DMS153 treated with DMSO at 0.1 percent for 48 hours (cell line): ENCODE measurements around the gene LRFN2.

ENCODE experiments used
- DNase-seq: peaks from one replicate; lab custom pipeline; 2025; ENCODE audit not compliant: unreplicated experiment; lab: John Stamatoyannopoulos, UW

LRFN2 gene

DNA sequence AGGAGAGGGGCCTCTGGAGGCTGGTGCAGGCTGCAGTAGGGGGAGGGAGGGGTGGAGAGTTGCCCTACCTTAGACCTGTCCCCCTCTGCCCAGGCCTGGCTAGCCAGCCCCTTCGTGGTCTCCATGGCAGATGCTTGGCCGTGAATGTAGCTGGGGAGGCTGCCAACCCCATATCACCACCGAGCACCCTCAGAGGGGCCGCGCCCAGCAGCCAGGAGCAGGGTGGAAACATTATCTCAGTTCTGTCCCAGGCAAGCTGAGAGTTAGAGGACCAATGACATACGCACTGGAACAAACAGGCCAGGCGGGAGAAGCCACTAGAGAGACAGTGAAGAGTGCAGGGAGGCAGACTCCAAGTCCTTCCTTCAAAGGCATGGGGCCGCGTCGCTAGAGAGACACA, 66.5 kb downstream of the LRFN2 start:
- DNase-seq, result no peak

DNA sequence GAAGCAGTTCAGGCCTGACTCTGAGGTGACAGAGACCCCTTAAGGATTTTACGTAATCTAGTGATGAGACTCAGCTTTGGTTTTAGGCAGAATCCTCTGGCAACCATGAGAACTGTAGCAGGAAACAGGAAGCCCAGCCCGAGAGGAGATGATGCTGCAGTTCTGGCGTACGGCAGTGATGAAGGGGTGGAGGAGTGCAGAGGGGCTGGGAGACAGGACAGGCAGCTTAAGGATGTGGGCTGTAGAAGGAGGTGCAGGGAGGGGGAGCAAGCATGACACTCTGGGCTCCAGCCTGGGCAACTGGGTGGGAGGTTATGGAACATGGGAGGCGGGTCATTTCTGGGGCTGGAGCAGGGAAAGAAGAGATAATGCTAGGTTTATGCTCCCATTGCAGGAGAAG, 67.1 kb downstream of the LRFN2 start:
- DNase-seq, result no peak

DNA sequence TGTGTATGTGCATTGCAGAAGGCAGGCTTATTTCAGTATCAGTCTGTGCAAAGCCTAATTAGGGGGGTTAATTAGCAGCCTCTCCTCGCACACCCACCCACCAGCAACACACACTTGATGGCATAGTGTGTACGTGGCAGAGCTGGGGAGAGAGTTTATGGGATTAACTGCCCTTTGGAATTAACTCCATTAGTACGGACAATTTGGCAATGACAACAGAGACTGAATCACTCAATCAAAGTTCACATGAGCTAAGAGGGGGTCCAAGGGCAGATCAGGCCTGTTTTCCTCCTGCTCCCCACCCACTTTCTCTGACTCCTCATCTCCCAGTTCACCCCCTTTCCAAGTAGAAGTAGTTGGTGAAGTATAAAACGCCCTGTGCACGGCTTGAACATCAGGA, 69.5 kb downstream of the LRFN2 start:
- DNase-seq, result no peak

DNA sequence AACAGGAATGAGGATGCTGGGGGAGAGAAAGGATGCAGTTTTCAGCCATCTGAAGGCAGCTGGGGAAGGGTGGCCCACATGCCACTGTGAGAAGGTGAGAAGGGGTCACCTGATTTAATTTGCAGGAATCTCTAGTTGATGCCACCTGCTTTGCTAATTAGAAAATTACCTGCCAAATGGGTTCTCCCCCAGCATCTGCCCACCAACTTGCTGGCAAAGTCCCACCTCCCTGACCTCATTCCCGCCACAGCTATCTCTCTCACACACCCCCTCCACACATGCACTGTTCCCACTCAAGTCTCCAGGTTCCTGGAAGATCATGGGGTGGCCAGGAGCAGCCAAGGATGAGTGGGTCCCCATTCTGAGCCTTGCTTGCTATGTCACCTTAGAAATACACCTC, 70.7 kb downstream of the LRFN2 start:
- no peak for DNase-seq

DNA sequence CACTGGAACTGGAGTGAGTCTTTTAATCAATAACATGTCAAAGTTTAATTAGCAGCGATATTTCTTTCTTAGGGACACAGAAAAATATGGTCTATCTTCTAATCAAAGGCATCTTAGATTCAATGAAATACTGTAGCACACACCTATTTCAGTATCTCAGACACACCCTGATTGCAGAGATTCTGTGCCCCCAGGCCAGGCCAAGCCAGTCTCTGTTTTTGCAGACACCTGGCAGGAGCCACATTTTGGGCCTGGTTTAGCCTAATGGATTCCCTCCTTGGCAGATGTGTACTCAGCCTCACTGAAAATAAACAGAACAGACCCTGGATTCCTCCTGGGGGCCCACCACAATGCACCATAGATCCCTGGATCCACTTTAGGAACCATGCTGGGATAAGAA, 74.8 kb downstream of the LRFN2 start:
- DNase-seq, result no peak

DNA sequence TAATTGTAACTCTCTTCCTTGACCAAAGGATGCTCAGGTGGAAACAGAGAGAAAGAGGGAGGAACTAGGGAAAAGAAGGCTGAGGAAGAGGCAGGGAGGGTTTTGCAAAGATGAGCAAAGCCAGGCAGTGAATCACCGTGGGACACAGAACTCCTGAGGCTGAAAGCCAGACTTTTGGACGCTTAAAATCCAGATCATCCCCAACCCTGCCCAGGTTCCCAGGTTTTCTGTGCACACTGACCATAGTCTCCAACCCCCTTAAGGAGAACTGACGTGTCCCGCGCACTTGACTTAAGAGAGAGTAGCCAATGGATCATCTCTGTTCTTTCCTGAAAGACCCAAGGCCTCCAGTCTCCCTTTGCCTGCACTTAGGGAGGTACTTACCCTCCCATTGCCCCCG, 75.3 kb downstream of the LRFN2 start:
- no peak for DNase-seq

DNA sequence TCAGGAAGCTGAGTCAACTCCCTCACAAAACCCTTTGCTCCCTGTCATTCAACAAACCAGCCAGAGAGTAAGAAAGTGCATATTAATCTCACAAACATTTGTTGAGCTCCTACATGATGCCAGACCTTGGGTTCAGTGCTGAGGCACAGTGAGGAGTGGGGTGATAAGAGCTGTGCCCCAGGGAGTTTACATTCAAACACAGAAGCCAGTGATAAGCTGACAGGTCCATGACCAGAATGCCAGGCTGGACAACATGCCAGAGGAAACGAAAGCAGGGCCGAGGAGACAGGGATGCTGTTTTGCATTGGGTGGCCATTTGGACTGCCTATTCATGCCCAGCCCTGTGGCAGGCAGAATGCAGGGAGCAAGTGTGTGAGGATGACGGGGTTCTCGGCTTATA, 76.7 kb downstream of the LRFN2 start:
- DNase-seq, result no peak

DNA sequence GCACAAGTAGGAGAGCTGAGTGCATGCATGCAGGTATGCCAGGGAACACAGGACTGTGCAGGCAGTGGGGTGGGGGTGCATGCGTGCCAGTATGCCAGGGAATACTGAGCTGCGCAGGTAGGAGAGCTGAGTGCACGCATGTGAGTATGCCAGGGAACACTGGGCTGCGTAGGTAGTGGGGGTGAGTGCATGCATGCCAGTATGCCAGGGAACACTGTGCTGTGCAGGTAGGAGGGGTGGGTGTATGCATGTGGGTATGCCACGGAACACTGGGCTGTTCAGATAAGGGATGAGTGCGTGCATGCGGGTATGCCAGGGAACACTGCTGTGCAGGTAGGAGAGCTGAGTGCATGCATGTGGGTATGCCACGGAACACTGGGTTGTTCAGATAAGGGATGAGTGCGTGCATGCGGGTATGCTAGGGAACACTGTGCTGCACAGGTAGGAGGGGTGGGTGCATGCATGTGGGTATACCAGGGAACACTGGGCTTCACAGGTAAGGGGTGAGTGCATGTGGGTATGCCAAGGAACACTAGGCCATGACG, 77.4 kb downstream of the LRFN2 start:
- DNase-seq, result no peak

DNA sequence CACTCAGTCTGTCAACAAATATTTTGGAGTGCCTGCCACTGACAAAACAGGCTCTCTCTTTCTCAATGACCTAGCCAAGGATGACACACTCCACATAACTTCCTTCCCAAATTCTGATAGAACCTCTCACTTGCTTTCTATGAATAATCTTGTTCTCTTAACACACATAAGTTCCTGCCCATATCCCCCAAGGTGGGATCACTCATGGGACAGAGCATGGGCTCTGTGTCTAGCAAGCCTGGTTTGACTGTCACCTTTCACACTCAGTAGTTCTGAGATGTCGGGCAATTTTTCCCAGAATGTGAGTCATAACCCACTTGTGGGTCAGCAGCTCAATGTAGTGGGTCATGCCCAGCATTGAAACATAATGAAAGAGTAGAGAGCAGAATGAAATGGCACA, 78.1 kb downstream of the LRFN2 start:
- DNase-seq, result no peak

DNA sequence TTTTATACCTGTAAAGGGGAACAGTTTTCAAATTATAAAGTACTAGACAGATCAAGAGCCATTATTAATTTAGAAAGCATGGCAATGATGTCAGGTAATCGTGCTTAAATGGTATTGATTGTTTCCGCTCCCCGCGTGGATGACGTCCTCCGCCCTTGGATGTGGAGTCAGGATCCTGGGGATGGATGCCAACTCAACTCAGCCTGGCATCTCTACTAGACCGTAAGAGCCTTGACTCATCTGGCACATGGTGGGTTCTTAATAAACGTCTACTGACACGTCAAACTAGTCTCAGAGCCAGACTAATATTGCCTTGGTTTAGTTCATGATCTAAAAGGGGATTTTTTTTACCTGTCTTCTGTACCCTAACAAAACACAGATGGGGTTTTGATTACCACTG, 80.2 kb downstream of the LRFN2 start:
- DNase-seq, result no peak

DNA sequence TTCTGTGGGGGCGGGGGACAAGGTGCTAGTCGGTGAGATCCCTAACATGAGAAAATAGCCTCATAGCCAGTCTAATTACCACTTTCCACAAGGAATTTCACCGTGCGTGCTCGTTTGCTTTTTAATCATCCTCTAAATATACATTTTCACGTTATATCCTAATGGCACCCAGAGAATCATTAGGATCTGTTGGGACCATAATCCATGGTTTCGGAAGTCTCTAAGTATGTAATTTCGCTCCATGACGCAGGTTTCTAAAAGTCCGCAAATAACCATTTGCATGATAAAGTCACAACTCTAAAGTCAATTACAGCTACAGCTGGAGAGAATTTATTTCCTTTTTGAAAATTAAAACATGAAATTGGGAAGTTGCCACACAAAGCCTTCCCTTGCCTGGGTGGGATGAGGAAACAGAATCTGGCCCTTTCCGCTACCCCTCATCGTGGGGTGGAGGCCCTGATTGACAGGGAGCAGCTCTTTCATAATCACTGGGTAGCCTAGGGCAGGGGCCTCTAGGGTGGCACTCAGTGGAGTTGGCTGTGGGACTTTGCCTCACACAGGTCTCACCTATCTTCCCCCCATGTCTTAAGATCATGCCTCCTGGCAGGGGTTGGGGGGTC, 81.9 kb downstream of the LRFN2 start:
- DNase-seq, result no peak

DNA sequence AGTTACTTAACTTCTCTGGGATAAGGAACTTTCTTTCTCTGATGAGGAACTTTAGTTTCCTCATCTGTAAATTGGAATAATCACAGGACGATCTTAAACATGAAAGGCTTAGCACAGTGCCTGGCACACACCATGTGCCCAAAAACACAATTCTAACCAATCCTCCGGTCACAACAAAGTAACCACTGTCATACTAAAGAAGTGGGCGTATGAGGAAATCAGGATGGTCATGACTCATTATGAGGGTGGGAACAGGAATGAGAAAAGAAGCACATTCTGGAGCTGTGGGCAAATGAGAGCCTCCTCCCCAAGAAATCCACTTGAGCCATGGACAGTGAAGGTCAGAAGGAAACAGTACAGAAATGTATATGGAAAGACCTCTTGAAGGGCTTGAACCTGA, 82.9 kb downstream of the LRFN2 start:
- no peak for DNase-seq

DNA sequence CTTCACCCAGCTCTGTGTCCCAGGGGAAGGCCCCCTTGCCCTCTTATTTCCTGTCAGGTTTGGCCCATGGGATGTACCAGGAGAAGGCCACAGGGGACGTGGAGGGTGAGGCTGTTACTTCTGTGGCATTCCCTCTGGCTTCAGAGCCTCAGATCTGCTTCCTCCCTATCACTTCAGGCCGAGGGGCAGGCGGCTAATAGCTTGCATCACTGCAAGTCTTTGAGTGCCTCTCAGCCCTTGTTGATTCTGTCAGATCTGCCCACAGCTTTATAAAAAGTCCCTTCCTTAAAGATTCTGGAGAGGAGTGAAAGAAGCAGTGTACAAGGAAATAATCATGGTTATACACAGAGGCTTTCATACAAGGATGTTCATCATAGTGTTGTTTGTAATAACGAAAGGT, 86.9 kb downstream of the LRFN2 start:
- no peak for DNase-seq

DNA sequence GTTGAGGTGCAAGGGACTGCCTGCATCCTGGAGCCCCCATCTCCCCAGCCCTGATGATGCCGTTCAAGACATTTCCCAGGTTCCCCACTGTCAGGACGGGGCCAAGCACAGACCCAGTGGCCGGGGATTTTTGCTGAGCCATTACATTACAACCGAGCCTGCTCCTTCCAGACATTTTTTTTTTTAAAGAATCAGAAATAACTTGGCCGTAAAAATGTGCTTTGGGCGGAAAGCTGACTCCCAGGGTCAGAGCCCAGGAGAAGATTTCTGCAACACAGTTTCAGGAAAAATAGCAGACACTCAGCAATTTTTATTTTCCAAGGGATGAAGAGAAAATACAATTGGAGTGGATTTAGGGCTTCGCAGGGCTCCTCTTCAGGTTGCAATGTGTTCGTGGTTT, 87.9 kb downstream of the LRFN2 start:
- DNase-seq, result no peak

DNA sequence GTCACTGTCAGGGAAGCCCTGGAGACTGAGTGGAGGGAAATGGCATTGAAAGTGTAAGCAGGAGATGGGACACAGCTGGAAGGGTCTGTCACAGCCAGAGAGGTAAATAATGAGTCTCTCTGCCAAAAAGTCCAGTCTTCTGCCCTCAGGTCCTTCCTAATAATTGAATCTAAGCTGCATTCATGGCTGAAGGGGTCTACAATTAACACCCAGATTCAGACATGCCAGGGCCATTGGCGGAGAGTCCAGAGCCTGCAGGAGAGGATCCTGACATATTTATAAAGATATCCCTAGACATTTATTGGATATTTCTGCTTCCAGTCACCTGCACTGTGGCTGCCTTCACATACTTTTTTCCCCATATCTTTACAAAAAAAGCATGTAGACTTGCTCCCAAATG, 89.0 kb downstream of the LRFN2 start:
- DNase-seq, result no peak

DNA sequence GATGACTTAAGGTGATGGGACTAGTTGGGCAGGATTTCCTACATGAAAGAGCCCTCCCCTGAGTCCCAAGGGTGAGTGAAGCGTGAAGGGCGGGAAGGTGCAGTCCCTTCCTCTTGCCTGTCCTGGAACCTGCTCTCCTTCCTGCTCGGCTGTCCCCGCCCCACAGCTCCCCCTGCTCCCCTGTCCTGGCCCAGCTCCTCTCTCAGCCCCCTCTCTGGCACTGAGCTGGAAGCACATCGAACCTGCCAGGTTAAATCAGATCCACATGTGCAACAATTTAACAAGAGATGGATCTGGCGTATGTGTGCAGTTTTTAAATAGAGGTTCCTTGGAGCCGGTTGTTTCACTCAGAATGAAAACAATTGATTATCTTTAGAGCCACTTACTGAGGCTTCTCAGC, 95.0 kb downstream of the LRFN2 start:
- DNase-seq, result no peak

DNA sequence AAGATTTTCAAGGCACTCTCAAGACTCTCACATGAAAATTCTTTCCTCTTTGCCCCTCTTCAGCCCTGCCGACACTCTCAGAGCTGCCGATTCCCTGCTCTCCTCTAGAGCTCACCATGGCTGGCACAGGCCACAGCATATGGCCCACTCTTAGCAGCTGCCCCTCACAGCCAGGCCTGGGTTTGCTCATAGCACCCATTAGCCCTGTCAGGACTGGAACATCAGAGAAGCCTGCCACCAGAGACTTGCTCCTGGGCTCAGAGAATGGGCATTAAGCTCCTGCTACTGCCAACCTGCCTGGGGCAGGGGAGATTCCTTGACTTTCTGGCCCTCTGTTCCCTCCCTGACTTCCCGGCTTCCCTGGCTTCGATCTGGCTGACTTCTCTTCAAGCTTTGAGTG, 96.7 kb downstream of the LRFN2 start:
- DNase-seq, result no peak

DNA sequence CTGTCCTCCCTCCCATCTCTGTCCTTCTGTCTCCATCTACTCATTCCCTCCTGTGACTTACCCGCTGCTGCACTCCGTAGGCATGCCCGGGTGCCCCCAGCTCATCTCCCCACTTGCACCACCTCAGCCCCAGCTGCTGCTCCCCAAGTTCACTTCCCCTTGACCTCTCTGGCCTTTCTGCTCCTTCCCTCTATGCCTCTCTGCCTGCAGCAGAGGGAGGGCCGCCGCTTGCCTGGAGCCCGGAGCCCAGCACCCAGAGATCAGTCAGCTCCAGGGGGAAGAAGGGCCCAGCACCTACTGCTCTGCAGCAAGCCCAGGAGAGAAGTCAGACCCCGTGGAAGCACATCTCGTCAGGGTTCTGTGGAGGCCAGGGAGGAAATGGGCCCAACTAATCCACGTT, 97.4 kb downstream of the LRFN2 start:
- DNase-seq, result no peak

DNA sequence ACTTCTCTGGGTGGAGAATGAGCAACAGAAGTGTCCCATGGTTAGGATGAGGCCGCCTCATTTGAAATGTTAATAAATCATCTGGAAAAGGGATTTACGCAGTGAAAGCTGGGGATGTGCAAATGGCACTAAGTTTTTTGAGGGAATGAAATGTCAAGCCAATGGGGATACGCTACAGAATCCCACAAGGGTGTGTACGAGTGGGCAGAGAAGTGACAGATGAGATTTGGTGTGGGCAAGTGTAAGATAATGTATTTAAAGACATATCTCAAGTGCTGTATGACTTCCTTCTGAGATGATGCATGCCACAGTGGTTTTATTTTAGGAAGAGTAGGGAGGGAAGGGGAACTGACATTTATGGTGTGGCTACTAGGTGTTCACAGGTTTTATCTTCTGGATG, 100.6 kb downstream of the LRFN2 start:
- no peak for DNase-seq

DNA sequence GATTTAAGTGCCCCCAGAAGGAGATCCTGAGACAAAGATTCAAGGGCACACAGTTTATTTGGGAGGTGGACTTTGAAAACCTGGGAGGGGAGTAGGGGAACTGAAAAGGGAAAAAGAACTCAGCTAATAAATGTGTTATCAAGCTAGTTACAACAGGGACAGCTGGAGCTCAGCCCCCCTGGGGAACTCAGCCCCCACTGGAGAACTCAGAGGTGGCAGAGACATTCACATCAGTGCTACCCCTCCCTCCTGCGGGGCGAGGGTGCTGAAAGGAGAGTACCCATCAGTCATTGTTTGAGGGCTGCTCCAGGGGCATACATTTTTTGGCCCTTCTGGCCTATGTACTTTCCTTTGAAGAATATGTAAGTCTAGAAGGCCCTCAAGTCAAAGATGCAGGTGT, 101.4 kb downstream of the LRFN2 start:
- no peak for DNase-seq

DNA sequence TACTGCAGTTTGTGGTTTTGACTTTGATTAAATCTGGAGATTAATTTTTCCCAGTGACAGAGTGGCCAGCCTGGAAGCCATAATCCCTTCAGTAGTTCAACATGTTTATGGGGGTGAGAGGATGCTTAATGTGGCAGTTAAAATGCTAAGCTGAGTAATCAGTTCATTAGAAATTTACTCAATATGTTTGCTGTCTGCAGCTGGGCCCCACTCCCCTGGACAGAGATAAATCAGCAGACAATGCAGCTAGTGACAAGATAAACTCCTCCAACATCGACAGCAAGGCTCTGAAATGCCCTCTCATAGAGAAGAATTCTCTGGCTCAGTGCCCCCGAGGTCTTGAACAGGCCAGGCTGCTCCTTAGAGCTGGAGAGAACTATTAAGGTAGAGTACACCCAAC, 101.9 kb downstream of the LRFN2 start:
- no peak for DNase-seq

DNA sequence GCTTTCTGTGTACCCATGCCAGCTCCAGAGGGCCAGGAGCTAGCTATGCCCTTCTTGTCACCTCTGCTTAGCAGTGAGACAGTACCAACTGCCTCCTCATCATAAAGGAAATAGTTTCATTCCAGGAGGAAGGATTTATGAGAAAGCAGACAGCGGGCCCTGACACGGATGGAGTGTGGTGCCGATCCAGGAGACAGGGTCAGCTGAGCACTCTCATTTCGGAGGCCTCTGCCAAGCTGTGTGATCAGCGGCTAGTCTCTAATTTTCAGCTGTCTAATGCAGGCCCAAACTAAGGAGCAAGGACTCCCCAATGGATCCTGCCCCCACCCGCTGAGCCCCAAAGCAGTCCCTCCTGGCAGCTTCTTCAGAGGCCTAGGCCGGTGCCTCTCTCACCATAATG, 103.1 kb downstream of the LRFN2 start:
- no peak for DNase-seq

DNA sequence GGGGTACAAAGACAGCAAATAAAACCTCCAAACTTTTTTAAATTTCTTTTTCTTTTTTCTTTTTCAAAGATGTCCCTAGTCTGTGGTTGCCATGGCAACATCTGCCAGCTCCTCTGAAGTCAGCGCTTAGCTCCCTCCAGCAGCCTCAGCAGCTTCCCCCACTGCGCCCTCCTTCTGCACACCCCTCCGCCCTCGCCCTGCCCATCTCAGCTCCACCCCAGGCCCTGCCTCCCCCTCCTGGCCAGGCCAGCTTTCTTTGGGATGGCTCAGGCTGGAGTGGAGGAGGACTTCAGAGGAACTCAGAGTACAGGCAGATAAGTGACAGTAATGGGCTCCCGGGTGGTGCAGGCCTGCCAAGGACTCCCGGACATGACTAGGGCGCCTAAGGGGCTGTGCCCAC, 104.6 kb downstream of the LRFN2 start:
- no peak for DNase-seq

DNA sequence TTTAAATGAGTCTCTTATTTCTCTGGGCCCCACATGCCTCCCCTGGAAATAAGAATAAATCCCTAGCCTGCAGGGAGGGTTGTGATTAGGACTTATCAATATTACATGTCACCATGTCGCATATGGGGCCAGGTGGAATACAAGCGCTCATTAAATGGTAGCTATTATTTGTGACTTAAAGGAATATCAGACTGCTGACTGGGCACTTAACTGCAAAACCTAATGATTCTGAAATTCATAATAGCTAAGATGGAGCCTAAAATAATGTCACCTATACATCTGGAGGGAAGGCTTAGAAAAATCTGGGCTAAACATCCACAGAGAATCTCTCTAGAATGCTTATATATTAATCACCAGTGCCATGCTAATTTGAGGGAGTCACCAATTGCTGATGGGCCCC, 106.5 kb downstream of the LRFN2 start:
- DNase-seq, result no peak
